GM19351 (cell line): ENCODE measurements around the gene HDGFL2.
"Not testable (repeated sequence)": the region's sequence is repeated elsewhere in the genome, so short reads cannot be mapped to it uniquely, and the experiment has no call there.

Experiments used
- ATAC-seq: cut with Tn5 transposase; IDR thresholded peaks from one replicate; pipeline ENCODE4 v1.9.1; 2021; ENCODE audit warnings: mild to moderate bottlenecking, moderate library complexity; ENCODE audit not compliant: unreplicated experiment

HDGFL2 gene

DNA sequence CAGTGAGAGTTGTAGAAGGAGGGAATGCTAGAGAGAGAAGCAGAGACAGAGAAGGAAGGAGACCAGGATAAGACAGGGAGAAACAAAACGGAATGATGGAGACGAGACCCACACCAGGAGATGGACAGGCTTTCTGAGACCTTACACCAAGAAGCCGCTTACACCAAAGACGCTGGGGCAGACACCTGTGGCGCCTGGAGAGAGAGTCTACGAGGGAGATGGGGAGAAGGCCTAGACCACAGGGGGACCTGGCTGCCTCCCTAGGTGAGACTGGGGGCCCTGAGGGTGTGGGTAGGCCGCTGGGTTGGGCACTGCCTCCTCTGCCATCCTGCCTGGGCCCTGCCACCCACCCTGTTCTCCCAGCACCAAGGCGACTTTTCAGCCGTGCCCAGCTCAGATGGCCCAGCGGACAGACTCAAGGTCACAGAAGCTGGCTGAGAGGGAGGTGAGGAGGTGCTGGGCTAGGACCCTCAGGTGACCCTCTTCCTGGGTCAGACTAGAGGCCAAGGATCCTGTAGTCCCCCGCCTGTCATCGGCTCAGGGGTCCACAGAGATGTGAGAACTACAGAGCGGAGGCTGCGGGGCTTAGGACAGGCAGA lies 57.9 kb downstream of the HDGFL2 start:
- ATAC-seq = no peak

DNA sequence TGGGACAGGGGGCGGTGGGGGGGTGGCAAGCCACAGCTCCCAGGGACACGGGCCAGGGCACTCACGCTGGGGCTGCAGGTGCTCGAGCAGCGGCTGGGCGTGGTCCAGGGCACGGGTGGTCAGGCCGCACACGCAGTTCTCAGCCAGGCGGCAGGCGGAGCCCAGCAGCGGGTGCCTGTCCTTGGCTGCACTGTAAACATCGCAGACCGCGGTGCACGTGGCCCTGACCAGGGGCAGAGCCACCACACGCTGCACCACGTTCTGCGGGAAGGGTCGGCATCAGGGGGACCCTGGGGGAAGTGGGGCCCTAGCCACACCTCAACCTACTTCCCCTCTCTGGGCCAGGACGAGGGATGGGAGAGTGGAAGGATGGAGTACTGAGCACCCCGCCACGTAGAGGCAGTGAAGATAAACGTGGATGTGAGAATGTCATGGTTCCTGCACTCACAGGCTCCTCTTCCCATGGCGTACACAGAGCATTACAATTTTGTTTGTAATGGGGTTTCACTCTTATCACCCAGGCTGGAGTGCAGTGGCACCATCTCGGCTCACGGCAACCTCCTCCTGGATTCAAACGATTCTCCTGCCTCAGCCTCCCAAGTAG lies 59.6 kb downstream of the HDGFL2 start:
- no peak for ATAC-seq

DNA sequence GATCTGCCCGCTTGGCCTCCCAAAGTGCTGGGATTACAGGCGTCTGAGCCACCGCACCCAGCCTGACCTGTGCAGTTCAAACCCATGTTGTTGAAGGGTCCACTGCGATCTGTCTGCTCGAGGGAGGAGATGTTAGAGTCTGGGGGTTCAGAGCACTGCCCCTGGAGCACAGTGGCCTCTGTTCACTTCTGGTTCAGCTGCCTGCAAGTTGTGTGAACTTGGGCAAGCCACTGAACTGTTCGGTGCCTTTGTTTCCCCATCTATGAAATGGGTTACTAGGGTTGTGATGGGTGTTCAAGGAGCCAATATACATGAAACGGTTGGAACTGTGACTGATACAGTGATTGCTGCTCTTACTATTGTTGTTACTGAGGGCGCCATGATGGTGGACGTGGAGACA lies 61.2 kb downstream of the HDGFL2 start:
- no peak for ATAC-seq

DNA sequence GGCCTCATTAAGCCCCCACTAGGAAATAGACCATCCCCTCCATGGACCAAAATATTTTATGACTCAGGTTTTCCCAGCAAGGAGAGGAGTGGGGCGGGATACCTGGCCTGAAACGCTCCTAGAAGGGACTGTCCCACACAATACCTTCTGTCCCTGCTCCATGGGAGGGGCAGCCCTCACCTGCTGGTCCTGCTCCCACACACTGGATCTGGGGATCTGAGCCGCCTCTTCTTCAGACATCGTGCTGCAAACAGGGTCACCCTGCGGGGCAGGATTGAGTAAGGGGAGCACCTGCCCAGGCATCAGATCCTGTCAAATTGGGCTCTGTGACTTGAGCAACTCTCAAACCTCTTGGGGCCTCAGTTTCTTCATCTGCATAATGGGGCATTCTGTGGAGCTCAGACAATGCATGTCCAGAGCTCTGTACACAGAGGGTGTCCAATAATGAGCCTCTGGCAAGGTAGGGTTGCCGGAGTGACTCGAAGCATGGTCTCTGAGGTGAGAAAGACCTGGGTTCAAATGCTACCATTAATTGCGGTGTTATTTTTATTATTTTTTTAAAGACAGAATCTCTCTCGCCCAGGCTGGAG lies 61.8 kb downstream of the HDGFL2 start:
- no peak for ATAC-seq

DNA sequence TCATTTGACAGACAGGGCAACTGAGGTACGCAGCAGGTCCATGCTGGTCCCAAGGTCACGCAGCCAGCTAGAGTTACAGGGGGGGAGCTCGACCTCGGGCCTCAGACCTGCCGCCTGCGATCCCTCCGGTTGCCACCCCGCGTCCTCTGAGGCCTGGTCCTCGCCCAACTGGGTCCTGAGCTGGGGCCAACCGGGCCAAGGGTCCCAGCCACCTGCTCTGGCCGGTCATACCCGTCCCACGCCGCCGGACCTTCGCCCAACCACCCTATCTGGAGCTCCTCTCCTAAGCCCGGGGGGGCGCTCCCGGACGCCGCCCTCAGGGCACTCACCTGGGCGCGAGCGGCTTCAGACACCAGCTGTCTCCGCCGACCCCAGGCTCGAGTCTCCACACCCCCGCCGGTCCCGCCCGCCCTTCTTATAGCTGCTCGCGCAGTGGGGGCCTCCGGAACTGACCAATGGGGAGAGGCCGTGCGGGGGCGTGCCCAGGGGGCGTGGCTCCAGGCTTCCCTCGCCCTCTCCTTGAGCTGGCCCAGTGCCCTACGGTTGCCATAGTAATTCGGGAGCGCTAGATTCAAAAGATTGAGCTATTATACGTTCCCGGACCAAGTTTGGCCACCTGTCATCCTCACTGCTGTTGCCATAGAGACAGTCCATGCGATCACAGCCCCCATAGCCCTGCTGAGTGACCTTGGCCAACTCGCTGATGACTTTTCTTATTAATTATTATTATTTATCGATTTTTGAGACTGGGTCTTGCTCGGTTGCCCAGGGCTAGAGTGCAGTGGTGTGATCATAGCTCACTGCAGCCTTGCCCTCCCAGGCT lies 63.0 kb downstream of the HDGFL2 start, which contains the start of gene PLIN5:
Gene PLIN5, minus strand, starts transcription at position 389 of the 823 bp plus-strand sequence. CDS start 1,150 bp downstream, outside the sequence.
- no peak for ATAC-seq

DNA sequence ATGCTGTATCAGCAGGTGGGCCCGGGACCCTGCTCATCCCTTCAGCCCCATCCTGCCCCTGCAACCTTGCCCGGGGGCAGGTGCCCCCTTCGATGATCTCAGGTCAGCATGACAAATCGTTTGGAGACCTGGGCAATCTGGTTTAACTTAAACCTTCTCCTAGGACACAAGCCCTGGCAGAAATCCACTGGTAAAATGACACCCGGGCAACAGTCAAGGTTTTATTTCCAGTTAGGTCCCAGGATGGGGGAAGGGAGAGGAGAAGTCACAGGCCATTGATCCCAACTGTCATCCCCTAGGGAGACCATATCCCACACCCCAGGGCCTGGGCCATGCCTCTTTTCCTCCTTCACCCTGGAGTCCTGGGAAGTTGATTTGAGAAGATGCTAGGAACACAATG lies 64.7 kb downstream of the HDGFL2 start:
- no peak for ATAC-seq

DNA sequence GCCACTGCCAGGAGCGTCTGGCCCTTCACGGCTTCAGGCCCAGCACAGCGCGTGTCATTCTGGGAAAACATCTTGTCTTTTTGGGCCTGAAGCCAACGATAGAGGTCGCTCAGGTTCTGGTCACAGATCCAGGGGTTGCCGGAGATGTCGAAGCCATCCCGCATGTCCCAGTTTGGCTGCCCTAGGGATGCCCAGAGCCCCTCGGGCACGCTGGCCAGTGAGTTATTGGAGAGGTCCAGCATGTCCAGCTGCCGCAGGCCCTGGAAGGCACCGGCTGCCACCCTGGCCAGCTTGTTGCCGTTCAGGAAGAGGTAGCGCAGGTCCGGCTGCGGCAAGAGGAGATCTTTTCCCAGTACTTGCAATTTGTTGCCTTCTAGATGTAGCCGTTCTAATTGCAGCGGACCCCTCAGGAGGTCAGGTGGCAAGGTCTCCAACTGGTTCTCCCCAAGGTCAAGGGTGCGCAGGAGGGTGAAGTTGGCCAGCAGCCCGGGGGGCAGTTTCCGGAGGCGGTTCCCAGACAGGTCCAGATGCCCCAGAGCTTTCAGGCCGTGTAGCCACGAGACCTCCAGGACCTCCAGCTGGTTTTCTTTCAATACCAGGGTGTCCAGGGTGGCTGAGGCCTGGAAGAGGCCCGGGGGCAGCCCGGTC lies 66.0 kb downstream of the HDGFL2 start:
- ATAC-seq = no peak

DNA sequence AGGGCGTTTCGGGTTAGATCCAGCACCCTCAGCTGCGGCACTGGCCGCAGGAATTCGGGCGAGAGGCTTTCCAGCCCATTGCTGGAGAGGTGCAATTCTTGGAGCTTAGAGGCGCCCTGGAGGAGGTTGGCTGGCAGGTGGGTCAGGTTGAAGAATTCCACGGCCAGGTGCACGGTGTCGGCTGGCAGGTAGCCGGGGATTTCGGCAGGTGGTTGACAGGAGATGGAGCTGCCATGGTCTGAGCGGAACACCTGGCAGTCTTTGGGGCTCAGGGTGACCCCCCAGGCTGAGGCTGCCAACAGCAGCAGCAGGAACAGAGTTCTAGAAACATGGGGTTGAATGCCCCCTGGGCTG lies 66.5 kb downstream of the HDGFL2 start:
- no peak for ATAC-seq

DNA sequence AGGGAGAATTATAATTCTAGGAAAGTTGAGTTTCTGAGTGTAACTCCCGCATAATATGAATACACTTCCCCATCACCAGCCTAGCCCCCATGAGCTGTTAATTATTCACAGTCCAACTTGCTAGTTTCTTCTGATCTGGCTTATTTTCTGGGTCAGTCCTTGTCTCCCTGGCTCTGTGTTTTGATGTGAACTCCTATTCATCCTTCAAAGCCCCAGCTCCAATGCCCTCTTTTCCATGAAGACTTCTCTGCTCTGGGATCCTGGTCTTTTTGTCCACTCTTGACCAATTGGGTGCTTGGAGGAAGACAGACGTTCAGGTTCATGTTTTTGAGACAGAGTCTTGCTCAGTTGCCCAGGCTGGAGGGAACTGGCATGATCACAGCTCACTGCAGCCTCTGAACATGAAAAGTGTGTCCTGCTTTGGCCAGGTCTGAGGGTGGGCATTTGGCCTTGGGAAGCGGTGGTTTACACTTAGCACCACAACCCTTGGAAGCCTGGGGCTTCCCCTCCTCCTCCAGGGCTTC lies 67.1 kb downstream of the HDGFL2 start:
- no peak for ATAC-seq

DNA sequence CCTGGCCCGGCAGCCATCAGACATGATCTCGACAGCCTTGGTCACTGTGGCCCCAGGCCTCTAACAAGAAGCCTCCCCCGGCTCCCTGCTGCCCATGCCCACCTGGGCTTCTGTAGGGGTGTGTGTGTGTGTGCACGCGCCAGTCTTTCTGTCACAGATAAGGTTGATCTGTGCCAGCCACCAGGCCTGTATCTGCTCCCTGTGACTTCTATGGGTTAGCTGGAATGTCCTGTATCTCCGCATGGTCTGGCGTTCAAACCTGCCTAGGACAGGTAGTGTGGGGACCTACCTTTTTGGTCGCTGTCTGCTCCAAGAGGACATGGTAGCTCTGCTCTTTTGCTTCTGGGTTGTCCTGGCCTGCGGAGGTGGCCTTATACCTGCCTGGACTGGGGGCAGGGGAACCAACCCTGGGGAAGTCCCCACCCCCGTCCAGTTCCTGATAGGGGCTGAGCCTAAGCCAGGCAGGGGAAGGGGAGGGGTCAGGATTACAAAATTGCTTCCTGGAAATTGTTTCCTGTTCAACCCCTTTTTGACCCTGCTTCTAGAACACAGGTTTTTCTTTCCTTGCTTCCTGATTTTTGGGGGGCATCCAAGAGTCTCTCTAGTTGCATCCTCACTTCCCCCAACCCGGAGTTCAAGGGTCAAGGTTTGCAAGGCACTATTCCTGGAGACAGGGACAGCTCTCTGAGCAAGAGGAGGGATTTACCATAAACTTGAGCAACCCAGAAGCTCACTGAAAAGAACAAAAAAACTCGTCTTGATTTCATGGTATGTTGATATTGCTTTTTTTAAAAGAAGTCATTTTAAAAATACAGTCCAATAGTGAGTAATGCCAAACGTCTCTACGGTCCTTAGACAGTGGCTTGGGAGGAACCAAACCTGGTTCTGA lies 67.8 kb downstream of the HDGFL2 start, which contains the start of gene LRG1:
Gene LRG1, minus strand, starts transcription at position 344 of the 889 bp plus-strand sequence. Its CDS starts 23 bp downstream, at position 321.
- ATAC-seq = no peak

DNA sequence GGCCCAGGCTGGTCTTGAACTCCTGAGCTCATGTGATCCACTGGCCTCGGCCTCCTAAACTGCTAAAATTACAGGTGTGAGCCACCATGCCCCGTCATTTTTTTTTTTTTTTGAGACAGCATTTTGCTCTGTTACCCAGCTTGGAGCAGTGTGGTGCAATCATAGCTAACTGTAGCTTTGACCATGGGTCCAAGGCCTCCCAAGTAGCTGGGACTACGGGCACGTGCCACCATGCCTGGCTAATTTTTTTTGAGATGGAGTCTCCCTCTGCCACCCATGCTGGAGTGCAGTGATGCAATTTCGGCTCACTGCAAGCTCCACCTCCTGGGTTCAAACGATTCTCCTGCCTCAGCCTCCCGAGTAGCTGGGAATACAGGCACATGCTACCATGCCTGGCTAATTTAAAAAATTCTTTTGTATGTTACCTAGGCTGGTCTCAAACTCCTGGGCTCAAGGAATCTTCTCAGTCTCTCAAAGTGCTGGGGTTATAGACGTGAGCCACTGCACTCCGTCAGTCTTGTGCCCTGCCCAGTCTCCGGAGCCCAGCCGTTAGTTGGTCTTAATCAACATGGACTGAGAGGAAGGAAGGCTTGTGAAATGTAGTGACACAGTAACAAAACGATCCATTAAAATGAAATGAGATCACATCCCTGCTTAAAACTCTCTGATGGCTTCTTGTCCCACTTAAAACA lies 69.2 kb downstream of the HDGFL2 start:
- no peak for ATAC-seq

DNA sequence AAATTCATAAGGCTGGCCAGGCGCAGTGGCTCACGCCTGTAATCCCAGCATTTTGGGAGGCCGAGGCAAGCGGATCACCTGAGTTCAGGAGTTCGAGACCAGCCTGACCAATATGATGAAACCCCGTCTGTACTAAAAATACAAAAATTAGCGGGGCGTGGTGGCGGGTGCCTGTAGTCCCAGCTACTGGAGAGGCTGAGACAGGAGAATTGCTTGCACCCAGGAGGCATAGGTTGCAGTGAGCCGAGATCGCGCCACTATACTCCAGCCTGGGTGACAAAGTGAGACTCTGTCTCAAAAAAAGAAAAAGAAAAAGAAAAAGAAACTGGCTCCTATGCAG lies 69.7 kb downstream of the HDGFL2 start:
- ATAC-seq = not testable (repeated sequence)

DNA sequence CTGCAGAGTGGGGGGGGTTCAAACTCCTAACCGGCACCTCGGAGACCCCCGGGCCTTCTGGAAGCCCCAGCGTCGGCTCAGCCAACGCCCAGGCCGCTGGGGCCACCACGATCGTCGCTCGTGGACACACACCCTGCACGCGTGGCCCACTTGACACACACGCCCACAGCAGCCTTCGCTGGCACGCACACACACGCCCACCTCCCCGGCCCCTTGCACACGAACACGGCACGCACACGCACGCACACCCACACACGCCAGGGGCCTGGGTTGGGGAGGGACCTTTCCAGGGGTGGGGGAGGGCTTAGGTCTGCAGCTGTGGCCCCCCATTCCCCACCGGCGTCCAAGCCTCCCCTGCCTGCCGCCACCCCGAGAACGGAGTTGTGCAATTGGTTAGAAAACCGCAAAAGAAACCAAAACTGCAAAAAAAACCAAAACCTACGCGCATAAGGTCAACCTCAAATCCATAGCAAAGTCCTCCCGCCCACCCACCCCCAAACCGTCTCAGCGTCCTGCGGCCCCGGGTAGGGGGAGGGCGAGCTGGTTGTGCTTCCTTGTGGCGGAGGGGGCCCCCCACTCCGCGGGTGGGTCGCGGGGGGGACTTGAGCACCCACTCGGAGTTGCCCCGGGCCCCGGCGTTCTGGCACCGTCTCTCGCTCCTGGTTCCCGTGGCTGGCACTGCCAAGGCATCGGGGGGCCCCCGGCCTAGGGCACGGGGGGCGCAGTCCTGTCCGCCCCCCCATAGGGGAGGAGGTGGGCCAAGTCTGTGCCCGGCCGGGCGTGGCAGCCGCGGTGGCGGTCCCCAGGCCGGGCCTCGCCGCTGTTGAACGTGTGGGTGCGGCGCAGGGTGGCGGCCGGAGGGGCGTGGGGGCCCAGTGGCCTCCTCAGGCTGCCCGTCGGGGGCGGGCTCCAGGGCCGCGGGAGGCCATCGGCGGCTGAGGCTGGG lies 71.1 kb downstream of the HDGFL2 start:
- ATAC-seq = no peak

DNA sequence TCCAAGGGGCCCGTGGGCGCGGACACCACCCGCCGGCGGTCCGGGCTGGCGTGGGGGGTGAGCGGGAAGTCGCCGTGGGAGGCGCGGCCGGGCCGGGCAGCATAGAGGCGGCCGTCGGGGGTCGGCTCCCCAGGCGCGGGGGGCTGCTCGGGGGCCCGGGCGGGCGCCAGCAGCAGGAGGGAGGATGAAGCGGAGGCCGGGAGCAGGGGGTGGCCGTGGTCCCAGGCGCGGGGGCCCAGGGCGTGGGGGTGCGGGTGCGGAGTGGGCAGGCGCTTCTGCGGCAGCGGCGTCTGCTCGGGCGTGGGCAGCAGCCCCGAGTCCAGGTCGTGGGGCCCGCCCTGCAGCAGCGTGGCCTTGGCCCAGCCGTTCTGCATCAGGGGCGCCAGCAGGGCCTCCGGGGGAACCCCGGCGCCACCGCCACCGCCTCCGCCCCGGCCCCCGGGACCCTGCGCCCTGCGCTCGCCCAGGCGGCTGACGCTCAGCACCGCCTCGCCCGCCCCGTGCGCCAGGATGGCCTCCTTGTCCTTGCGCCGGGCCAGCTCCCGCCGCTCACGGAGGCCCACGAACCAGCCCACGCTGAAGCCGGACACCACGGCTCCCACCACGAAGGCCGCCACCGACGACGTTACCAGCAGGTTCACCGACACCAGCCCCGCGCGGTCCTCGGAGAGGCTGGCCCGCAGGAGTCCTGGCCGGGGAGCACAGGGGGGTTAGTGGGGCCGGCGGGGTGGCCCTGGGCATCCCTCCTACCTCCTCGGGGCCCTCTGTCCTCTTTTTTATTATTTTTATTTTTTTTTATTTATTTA lies 71.9 kb downstream of the HDGFL2 start:
- no peak for ATAC-seq

DNA sequence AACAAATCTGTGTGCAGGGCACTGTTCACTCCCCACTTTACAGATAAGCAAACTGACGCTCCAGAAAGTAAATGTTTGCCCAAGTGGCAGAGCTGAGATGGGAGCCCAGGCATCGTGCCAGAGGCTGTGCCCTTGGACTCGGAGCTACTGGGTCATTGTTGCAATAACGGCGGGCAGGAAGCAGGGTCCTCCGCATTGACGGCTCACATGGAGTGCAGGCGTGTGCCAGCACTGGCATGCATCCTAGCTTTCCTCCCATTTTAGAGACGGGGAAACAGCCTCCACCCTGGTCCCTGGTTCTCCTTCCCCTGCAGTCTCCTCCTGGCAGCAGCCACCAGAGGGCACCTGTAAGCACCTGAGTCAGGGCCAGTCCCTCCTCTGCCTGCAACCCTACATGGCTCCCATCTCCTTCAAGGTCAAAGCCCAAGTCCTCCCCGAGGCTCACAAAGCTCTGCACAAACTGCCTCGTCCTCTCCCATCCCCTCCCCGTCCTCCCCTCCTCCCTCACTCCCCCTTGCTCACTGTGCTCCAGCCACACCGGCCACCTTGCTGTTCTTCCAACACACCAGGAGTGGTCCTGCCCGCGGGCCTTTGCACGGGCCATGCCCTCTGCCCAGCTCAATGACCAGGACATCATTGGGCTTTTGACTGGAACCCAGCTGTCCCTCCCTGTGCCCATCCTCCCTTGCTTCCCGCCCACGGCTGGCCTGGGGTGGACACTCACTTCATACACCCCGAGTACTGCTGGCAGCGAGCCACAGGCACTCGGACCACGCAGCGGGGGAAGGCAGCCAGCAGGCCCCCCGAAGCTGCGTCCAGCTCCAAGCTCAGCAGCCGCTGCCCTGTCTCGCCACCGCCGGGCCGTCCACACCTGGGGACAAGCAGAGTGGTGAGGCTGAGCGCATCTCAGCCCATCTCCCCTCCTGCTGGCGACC lies 75.5 kb downstream of the HDGFL2 start:
- no peak for ATAC-seq

DNA sequence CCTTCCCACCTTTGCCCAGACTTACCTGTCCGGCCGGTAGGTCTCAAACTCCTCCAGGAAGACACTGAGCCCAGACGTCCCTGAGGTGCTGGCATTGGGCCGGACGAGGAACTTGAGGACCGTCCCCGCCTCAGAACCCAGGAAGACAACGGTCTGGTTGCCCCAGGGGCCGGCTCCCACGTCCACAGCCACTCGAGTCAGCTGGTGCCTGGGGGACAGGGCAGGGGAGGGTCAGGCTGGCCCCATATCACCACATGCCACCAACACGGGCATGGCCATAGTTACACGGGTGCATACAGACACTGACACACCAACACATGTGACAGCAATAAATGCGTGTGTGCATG lies 76.1 kb downstream of the HDGFL2 start:
- no peak for ATAC-seq

DNA sequence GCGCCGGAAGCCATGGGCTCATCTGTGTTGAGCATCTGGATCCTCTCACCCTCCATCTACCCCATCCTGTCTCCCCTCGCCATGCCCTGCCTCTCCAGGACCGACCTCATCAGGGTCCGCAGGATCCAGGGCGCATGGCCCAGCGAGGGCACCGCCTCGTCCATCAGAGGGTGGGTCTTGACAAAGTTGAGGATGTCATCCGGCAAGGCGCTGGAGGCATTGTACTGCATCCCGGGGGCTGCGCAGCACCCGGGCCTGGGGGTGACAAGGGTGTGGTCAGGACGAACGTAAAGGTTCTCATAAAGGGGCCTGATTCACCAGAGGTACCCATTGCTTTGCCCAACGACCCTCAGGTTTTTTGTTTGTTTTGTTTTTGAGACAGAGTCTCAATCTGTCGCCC lies 77.9 kb downstream of the HDGFL2 start:
- ATAC-seq = no peak
